K562 treated with DMSO at 1 percent for 48 hours (cell line): ENCODE data around the gene TP53. TPM values are rescaled to one million over a fixed set of nuclear protein-coding genes. Genes with fewer than 3 reads are reported as not detected.

ENCODE experiments used
- total RNA-seq: library from RNA; unstranded; fragments of 300-600 nt; gene quantifications from 2 replicates; pipeline ENCODE4 v1.2.3, GENCODE V29; 2022; ENCODE audit warnings: low replicate concordance; ENCODE audit errors: extremely low read depth

TP53 gene
- total RNA-seq = not detected in 2 replicates

GRCh38 chr17:7687072-7687907, at the start of gene TP53:
Gene TP53, minus strand, starts transcription at chr17:7687490. Its CDS starts 10,896 bp downstream, at chr17:7676594.

GRCh38 chr17:7716901-7717755, 29.8 kb upstream of the TP53 start, which contains the start of gene DNAH2:
Gene DNAH2, plus strand, starts transcription at chr17:7717744. Its CDS starts 1,991 bp downstream, at chr17:7719735.

GRCh38 chr17:7704601-7705268, 17.4 kb upstream of the TP53 start, which contains the start of gene EFNB3:
Gene EFNB3, plus strand, starts transcription at chr17:7705202. Its CDS starts 397 bp downstream, at chr17:7705599.

GRCh38 chr17:7687908-7688807, 868 bp upstream of the TP53 start, which contains the start of gene WRAP53:
Gene WRAP53, plus strand, starts transcription at chr17:7688477. Its CDS starts 172 bp downstream, at chr17:7688649.

GRCh38 chr17:7650509-7651096, 36.7 kb downstream of the TP53 start, which contains the start of gene ATP1B2:
Gene ATP1B2, plus strand, starts transcription at chr17:7650926. Its CDS starts 593 bp downstream, at chr17:7651519.

GRCh38 chr17:7629939-7630571, 57.2 kb downstream of the TP53 start, which contains the start of gene SHBG:
Gene SHBG, plus strand, starts transcription at chr17:7630135. Its CDS starts 38 bp downstream, at chr17:7630173.

GRCh38 chr17:7627250-7628121, 59.8 kb downstream of the TP53 start, which contains the start of gene SAT2:
Gene SAT2, minus strand, starts transcription at chr17:7627821. Its CDS starts 186 bp downstream, at chr17:7627635.

Other genes starting within 250 kb of the TP53 start
- gene FGF11, start 248.0 kb downstream of the TP53 start, total RNA-seq = not detected in 2 replicates
- gene CHRNB1, start 242.4 kb downstream of the TP53 start, total RNA-seq = not detected in 2 replicates
- gene ZBTB4, start 207.9 kb downstream of the TP53 start, total RNA-seq = not detected in 2 replicates
- not detected in 2 replicates for gene SLC35G6, start 206.0 kb downstream of the TP53 start, total RNA-seq
- gene POLR2A, start 203.1 kb downstream of the TP53 start, total RNA-seq = 83.6 TPM in 1 of 2 replicates, not detected in the other
- not detected in 2 replicates for gene TNFSF12, start 138.4 kb downstream of the TP53 start, total RNA-seq
- not detected in 2 replicates for gene TNFSF13, start 128.7 kb downstream of the TP53 start, total RNA-seq
- gene SENP3, start 125.6 kb downstream of the TP53 start, total RNA-seq = not detected in 2 replicates
- not detected in 2 replicates for gene CD68, start 107.9 kb downstream of the TP53 start, total RNA-seq
- gene MPDU1, start 103.6 kb downstream of the TP53 start, total RNA-seq = not detected in 2 replicates
- gene SOX15, start 97.4 kb downstream of the TP53 start, total RNA-seq = not detected in 2 replicates
- gene FXR2, start 72.6 kb downstream of the TP53 start, total RNA-seq = not detected in 2 replicates
- gene SAT2, start 59.7 kb downstream of the TP53 start, total RNA-seq = not detected in 2 replicates
- not detected in 2 replicates for gene SHBG, start 57.4 kb downstream of the TP53 start, total RNA-seq
- gene ATP1B2, start 36.6 kb downstream of the TP53 start, total RNA-seq = not detected in 2 replicates
- gene WRAP53, start 987 bp upstream of the TP53 start, total RNA-seq = not detected in 2 replicates
- gene EFNB3, start 17.7 kb upstream of the TP53 start, total RNA-seq = not detected in 2 replicates
- not detected in 2 replicates for gene DNAH2, start 30.3 kb upstream of the TP53 start, total RNA-seq
- gene KDM6B, start 146.7 kb upstream of the TP53 start, total RNA-seq = not detected in 2 replicates
- not detected in 2 replicates for gene TMEM88, start 167.6 kb upstream of the TP53 start, total RNA-seq
- not detected in 2 replicates for gene NAA38, start 170.1 kb upstream of the TP53 start, total RNA-seq
- gene CYB5D1, start 170.5 kb upstream of the TP53 start, total RNA-seq = not detected in 2 replicates
- not detected in 2 replicates for gene CHD3, start 201.3 kb upstream of the TP53 start, total RNA-seq
- not detected in 2 replicates for gene RNF227, start 228.8 kb upstream of the TP53 start, total RNA-seq
- not detected in 2 replicates for gene KCNAB3, start 242.4 kb upstream of the TP53 start, total RNA-seq
- gene TRAPPC1, start 244.5 kb upstream of the TP53 start, total RNA-seq = not detected in 2 replicates
- not detected in 2 replicates for gene CNTROB, start 244.7 kb upstream of the TP53 start, total RNA-seq